ENCODE data around the gene CEP20.

DNA sequence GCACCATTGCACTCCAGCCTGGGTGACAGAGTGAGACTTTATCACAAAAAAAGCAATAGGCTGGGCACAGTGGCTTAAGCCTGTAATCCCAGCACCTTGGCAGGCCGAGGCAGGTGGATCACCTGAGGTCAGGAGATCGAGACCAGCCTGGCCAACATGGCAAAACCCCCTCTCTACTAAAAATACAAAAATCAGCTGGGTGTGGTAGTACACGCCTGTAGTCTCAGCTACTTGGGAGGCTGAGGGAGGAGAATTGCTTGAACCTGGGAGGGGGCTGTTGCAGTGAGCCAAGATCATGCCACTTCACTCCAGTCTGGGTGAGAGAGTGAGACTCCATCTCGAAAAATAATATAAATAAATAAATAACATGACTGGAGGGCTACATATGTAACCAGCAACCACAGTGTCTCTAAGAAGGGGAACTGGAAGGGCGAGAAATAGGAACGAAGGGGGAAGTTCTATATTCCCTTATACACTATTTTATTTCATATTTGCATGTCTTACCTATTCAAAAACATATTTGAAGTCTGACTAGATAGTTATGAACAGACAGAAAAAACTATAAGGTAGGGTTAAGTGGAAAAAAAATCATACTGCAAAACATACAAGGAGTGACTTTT is 57.5 kb downstream of the CEP20 start:
- no peak for TF ChIP-seq MAX (IDR thresholded peaks at IDR 0.05; ENCODE audit: low read depth, low read length)
- TF ChIP-seq RAD21 (IDR thresholded peaks at IDR 0.05; ENCODE audit: insufficient read depth, low read depth, low read length) = no peak
- TF ChIP-seq ESRRA (IDR thresholded peaks at IDR 0.05; ENCODE audit: low read length) = no peak
- TF ChIP-seq, protein P1, sequence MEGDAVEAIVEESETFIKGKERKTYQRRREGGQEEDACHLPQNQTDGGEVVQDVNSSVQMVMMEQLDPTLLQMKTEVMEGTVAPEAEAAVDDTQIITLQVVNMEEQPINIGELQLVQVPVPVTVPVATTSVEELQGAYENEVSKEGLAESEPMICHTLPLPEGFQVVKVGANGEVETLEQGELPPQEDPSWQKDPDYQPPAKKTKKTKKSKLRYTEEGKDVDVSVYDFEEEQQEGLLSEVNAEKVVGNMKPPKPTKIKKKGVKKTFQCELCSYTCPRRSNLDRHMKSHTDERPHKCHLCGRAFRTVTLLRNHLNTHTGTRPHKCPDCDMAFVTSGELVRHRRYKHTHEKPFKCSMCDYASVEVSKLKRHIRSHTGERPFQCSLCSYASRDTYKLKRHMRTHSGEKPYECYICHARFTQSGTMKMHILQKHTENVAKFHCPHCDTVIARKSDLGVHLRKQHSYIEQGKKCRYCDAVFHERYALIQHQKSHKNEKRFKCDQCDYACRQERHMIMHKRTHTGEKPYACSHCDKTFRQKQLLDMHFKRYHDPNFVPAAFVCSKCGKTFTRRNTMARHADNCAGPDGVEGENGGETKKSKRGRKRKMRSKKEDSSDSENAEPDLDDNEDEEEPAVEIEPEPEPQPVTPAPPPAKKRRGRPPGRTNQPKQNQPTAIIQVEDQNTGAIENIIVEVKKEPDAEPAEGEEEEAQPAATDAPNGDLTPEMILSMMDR (IDR thresholded peaks at IDR 0.05 in 2 of 3, conservative IDR thresholded peaks at IDR 0.05 in 1 of 3; ENCODE audit: control insufficient read depth in 2 of 3, extremely low read depth in 1 of 3, insufficient read depth in 1 of 3, low read depth in 3 of 3, low read length in 3 of 3) = no peak
- no peak for TF ChIP-seq ATF2 (IDR thresholded peaks at IDR 0.05; ENCODE audit: low read length)
- TF ChIP-seq NFYA (IDR thresholded peaks at IDR 0.05; ENCODE audit: borderline replicate concordance, low read depth, low read length) = no peak
- no peak for TF ChIP-seq EZH2 (IDR thresholded peaks at IDR 0.05; ENCODE audit: borderline replicate concordance, control insufficient read depth, low read depth, low read length)
- TF ChIP-seq SUZ12 (IDR thresholded peaks at IDR 0.05; ENCODE audit: unreplicated experiment) = no peak
- no peak for TF ChIP-seq RB1 (IDR thresholded peaks at IDR 0.05; ENCODE audit: borderline replicate concordance)
- no peak for TF ChIP-seq ZZZ3 (IDR thresholded peaks at IDR 0.05; ENCODE audit: control insufficient read depth, insufficient read length, low read depth)
- no peak for TF ChIP-seq TARDBP (IDR thresholded peaks at IDR 0.05; ENCODE audit: borderline replicate concordance)
- TF ChIP-seq CHD4 (IDR thresholded peaks at IDR 0.05) = no peak
- no peak for TF ChIP-seq JUNB (IDR thresholded peaks at IDR 0.05)
- TF ChIP-seq ZBTB4 (CRISPR knock-in tag; IDR thresholded peaks at IDR 0.05) = no peak
